Measurements from ENCODE around the gene CDH4.

GRCh38 chr20:61849822-61850221 is 597.8 kb downstream of the CDH4 start:
- TF ChIP-seq CTCF (IDR thresholded peaks at IDR 0.05) (no peak), EZH2 (IDR thresholded peaks at IDR 0.05) (no peak), EZH2phosphoT487 (IDR thresholded peaks at IDR 0.05) (no peak)

All from neural progenitor cell (in vitro differentiated cells).